HepG2 (cell line): ENCODE results near the gene SHISA9. TPM values are rescaled to one million over a fixed set of nuclear protein-coding genes. Genes with fewer than 3 reads are reported as not detected.

Source experiments
- AKAP8 ChIP-seq: sonication (generic); formaldehyde crosslinking; IDR thresholded peaks from 2 replicates; pipeline ENCODE4 v1.5.1; 2020; ENCODE audit warnings: mild to moderate bottlenecking, missing genetic modification reagents
- GPBP1L1 ChIP-seq: sonication (generic); formaldehyde crosslinking; IDR thresholded peaks from 2 replicates; pipeline ENCODE4 v1.5.0; 2020; ENCODE audit warnings: mild to moderate bottlenecking, missing genetic modification reagents
- GRHL1 ChIP-seq: sonication (generic); formaldehyde crosslinking; conservative IDR thresholded peaks from 2 replicates; pipeline ENCODE4 v1.8.0; 2022; ENCODE audit warnings: missing genetic modification reagents
- HMG20B ChIP-seq: conservative IDR thresholded peaks from 2 replicates; pipeline ENCODE4 v1.6.1; 2016; ENCODE audit warnings: missing genetic modification reagents, missing compliant biosample characterization
- HNF1B ChIP-seq: sonication (generic); formaldehyde crosslinking; IDR thresholded peaks from 2 replicates; pipeline ENCODE4 v1.5.1; 2020; ENCODE audit warnings: mild to moderate bottlenecking, moderate library complexity, missing genetic modification reagents
- KLF13 ChIP-seq: sonication (generic); formaldehyde crosslinking; IDR thresholded peaks from 2 replicates; pipeline ENCODE4 v1.4.0; 2020; ENCODE audit warnings: mild to moderate bottlenecking, missing genetic modification reagents
- NCOA1 ChIP-seq: sonication (generic); formaldehyde crosslinking; IDR thresholded peaks from 2 replicates; pipeline ENCODE4 v1.9.0; 2021; ENCODE audit warnings: missing genetic modification reagents
- NONO ChIP-seq, 2 experiments: fragments of 450-650 bp in 1 of 2; sonication (generic) in 1 of 2; formaldehyde crosslinking in 1 of 2; IDR thresholded peaks in 1 of 2; conservative IDR thresholded peaks in 1 of 2; 2 replicates each; pipeline versions ENCODE4 v1.6.1 to v1.8.0; 2017 to 2022; ENCODE audit warnings: mild to moderate bottlenecking in 1 of 2, missing genetic modification reagents in 1 of 2, moderate library complexity in 1 of 2
- PLRG1 ChIP-seq: fragments of 450-650 bp; conservative IDR thresholded peaks from 2 replicates; pipeline ENCODE4 v1.6.1; 2016
- PRMT3 ChIP-seq: sonication (generic); formaldehyde crosslinking; IDR thresholded peaks from 2 replicates; pipeline ENCODE4 v1.8.1; 2022; ENCODE audit warnings: low read depth, mild to moderate bottlenecking, moderate library complexity, missing genetic modification reagents, borderline replicate concordance
- RXRA ChIP-seq: sonication (generic); formaldehyde crosslinking; IDR thresholded peaks from 2 replicates; pipeline ENCODE4 v1.5.1; 2020; ENCODE audit warnings: missing genetic modification reagents
- SOX13 ChIP-seq, 3 experiments: fragments of 450-650 bp in 1 of 3; sonication (generic) in 1 of 3; formaldehyde crosslinking in 1 of 3; IDR thresholded peaks in 2 of 3; conservative IDR thresholded peaks in 1 of 3; 2 replicates each; pipeline versions ENCODE4 v1.5.0 to v1.6.1; 2016 to 2020; ENCODE audit warnings: antibody characterized with exemption in 1 of 3, mild to moderate bottlenecking in 1 of 3, missing compliant biosample characterization in 1 of 3, missing genetic modification reagents in 1 of 3, moderate library complexity in 1 of 3
- ZNF451 ChIP-seq: sonication (generic); formaldehyde crosslinking; IDR thresholded peaks from 2 replicates; pipeline ENCODE4 v1.5.0; 2020; ENCODE audit warnings: mild to moderate bottlenecking, missing genetic modification reagents
- ZNF564 ChIP-seq: sonication (generic); formaldehyde crosslinking; IDR thresholded peaks from 2 replicates; pipeline ENCODE4 v1.8.1; 2023; ENCODE audit warnings: mild to moderate bottlenecking, missing genetic modification reagents
- ZNF615 ChIP-seq: sonication (generic); formaldehyde crosslinking; IDR thresholded peaks from 2 replicates; pipeline ENCODE4 v1.5.0; 2020; ENCODE audit warnings: mild to moderate bottlenecking, missing genetic modification reagents, borderline replicate concordance
- polyA plus RNA-seq, 8 experiments: library from polyadenylated mRNA; depleted of rRNA in 3 of 8; stranded (reverse) in 7 of 8; unstranded in 1 of 8; fragments of >200 nt; fragmentation: Illumina TruSeq in 4 of 8; extraction: Trizol in 4 of 8; gene quantifications; 2 replicates each; pipeline versions ENCODE4 v1.2.1 to v1.2.3, GENCODE V29; 2011 to 2016; ENCODE audit warnings: low read depth in 4 of 8, missing spikeins in 1 of 8, mixed read lengths in 1 of 8; ENCODE audit not compliant: insufficient read depth in 1 of 8
- total RNA-seq, 5 experiments: library from RNA; depleted of rRNA; stranded (reverse); fragments of >200 nt; fragmentation: Illumina TruSeq; extraction: Trizol; gene quantifications; 2 replicates each; pipeline ENCODE4 v1.2.3, GENCODE V29; 2016; ENCODE audit warnings: low read depth in 1 of 5
- TF ChIP-seq, protein P1 (sequence below): sonication (generic); formaldehyde crosslinking; conservative IDR thresholded peaks from 2 replicates; pipeline ENCODE4 v1.5.0; 2020; ENCODE audit warnings: missing genetic modification reagents
- TF ChIP-seq, protein P2 (sequence below): sonication (generic); formaldehyde crosslinking; IDR thresholded peaks from 2 replicates; pipeline ENCODE4 v1.5.1; 2020; ENCODE audit warnings: missing genetic modification reagents, mild to moderate bottlenecking, borderline replicate concordance
- TF ChIP-seq, protein P3 (sequence below): sonication (generic); formaldehyde crosslinking; IDR thresholded peaks from 2 replicates; pipeline ENCODE4 v1.4.0; 2020; ENCODE audit warnings: missing genetic modification reagents
- TF ChIP-seq, protein P4 (sequence below): sonication (generic); formaldehyde crosslinking; IDR thresholded peaks from 2 replicates; pipeline ENCODE4 v1.4.0; 2020; ENCODE audit warnings: missing genetic modification reagents; ENCODE audit errors: not compliant biosample characterization

SHISA9 gene
- total and polyA plus RNA-seq, 2 of the 13 experiments (the other 11 are each of a cell fraction or from before 2014, with no cell fraction given), result 0.01 TPM; not detected in 1

DNA sequence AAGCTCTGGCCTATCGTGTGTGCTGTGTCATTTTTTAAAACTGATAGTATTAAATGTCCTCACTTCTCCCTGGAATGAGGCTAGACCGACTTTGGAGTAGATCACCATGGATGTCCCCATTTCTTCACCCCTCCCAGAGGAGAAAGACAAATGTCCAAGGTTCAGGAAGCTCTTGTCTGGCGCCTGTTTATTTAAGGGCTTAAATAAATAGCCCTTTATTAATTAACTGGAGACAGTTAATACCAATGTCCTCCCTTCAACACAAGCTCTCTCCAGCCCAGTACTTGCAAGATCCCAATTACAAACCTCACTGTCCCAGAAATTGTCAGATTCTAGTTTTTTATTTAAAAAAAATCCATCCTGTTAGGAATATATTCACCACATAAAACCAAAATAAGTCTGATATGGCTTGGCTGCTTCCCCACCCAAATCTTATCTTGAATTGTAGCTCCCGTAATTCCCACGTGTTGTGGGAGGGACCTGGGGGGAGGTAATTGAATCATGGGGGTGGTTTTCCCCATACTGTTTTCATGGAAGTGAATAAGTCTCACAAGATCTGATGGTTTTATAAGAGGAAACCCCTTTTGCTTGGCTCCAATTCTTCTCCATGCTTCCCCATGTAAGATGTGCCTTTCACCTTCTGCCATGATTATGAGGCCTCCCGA lies 344.4 kb downstream of the SHISA9 start (continued):
- TF ChIP-seq HMG20B (CRISPR knock-in tag), result no peak
- TF ChIP-seq ZNF615 (CRISPR knock-in tag), result no peak
- no peak for TF ChIP-seq ZNF451 (CRISPR knock-in tag)
- TF ChIP-seq, protein P1, sequence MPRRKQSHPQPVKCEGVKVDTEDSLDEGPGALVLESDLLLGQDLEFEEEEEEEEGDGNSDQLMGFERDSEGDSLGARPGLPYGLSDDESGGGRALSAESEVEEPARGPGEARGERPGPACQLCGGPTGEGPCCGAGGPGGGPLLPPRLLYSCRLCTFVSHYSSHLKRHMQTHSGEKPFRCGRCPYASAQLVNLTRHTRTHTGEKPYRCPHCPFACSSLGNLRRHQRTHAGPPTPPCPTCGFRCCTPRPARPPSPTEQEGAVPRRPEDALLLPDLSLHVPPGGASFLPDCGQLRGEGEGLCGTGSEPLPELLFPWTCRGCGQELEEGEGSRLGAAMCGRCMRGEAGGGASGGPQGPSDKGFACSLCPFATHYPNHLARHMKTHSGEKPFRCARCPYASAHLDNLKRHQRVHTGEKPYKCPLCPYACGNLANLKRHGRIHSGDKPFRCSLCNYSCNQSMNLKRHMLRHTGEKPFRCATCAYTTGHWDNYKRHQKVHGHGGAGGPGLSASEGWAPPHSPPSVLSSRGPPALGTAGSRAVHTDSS (CRISPR knock-in tag), result no peak
- TF ChIP-seq RXRA (CRISPR knock-in tag), result no peak; the same call in 1 of the 2 replicates
- TF ChIP-seq, protein P2, sequence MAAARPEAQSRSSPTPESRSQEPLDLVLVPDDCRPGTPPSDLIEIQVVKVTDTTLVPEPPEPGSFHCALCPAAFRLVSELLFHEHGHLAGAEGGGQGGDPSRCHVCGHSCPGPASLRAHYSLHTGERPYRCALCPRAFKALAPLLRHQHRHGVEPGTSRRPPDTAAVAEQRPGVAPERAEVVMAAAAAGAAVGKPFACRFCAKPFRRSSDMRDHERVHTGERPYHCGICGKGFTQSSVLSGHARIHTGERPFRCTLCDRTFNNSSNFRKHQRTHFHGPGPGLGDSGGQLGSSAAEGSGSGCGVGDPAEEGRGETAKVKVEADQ (CRISPR knock-in tag), result peak; percentile 60; the same call in 1 of the 2 replicates
- TF ChIP-seq PLRG1, result no peak
- no peak for TF ChIP-seq NCOA1 (CRISPR knock-in tag)
- no peak for TF ChIP-seq GPBP1L1 (CRISPR knock-in tag)
- TF ChIP-seq ZNF564 (CRISPR knock-in tag), result no peak
- no peak for TF ChIP-seq KLF13 (CRISPR knock-in tag)
- no peak for TF ChIP-seq AKAP8 (CRISPR knock-in tag)
- TF ChIP-seq NONO (IDR thresholded peaks at IDR 0.05), result no peak
- 0 out of 2 replicates have a peak, but pooled peaks have one; percentile 51 for TF ChIP-seq NONO (CRISPR knock-in tag; conservative IDR thresholded peaks at IDR 0.05)
- no peak for TF ChIP-seq PRMT3 (CRISPR knock-in tag)
- TF ChIP-seq, protein P3, sequence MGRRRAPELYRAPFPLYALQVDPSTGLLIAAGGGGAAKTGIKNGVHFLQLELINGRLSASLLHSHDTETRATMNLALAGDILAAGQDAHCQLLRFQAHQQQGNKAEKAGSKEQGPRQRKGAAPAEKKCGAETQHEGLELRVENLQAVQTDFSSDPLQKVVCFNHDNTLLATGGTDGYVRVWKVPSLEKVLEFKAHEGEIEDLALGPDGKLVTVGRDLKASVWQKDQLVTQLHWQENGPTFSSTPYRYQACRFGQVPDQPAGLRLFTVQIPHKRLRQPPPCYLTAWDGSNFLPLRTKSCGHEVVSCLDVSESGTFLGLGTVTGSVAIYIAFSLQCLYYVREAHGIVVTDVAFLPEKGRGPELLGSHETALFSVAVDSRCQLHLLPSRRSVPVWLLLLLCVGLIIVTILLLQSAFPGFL, result no peak
- TF ChIP-seq GRHL1, result no peak
- no peak for TF ChIP-seq HNF1B (CRISPR knock-in tag)
- TF ChIP-seq, protein P4, sequence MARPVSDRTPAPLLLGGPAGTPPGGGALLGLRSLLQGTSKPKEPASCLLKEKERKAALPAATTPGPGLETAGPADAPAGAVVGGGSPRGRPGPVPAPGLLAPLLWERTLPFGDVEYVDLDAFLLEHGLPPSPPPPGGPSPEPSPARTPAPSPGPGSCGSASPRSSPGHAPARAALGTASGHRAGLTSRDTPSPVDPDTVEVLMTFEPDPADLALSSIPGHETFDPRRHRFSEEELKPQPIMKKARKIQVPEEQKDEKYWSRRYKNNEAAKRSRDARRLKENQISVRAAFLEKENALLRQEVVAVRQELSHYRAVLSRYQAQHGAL (CRISPR knock-in tag), result no peak
- no peak for TF ChIP-seq SOX13 (IDR thresholded peaks at IDR 0.05)
- TF ChIP-seq SOX13 (CRISPR knock-in tag; conservative IDR thresholded peaks at IDR 0.05 in 1 of 2, IDR thresholded peaks at IDR 0.05 in 1 of 2), result peak in 1 of 2 experiments; percentile 82; a peak in 2 of 4 replicates
